ENCODE data around the gene AGAP1. TPM values are rescaled to one million over a fixed set of nuclear protein-coding genes. Genes with fewer than 3 reads are reported as not detected.
A peak's percentile ranks its signal among the peaks of the same experiment; 100 is the strongest.

Gene AGAP1
- total RNA-seq, 1 experiment from 2014 or later = 44.8 TPM

DNA sequence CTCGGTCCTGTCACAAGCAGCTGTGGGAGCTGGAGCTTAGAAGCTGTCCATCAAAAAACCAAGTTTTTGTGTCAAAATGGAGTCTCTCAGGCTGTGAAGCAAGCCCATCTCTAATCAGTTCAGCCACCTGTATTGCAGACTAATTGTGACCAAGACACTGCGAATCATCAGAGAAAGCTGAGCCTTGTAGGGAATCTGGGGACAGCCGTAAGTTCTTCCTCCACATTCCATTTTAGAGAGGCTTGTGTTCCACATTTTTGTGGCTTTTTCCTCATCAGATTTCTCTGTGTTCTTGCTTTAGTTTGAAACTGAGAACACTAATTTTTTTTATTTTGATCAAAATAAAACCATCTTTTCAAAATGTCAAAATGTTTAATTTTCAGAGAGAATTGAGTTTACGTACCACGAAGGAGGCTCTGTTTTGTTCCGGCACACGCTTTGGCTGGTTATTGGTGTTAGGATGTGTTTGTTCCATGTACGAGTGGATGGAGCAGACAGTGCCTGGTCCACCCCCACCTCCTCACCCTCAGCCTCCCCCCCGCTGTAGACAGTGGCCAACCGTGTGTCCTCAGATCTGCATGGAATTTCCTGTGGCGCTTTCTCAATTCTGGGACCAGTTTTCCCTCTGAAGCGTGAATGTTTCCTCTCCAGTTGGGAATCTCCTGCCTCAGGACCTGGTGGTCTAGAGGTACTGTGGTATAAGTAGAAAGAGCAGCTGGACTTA lies 140.8 kb downstream of the AGAP1 start:
- no peak for DNase-seq (ENCODE audit: low spot score)

DNA sequence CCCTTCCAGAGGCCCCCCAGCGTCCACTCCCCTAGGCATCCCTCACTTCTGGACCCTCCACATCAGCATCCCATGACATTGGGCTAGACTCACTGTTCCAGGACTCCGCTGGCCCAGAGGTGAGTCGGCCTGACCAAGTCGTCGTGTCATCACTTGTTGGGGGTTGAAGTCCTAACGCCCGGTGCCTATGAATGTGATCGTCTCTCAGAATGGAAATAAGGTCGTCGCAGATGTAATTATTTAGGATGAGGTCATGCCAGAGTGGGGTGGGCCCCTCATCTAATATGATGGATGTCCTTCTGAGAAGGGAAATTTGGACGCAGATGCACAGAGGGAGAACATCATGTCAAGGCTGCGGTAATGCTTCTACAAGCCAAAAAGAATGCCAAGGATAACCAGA lies 142.7 kb downstream of the AGAP1 start:
- no peak for DNase-seq (ENCODE audit: low spot score)

DNA sequence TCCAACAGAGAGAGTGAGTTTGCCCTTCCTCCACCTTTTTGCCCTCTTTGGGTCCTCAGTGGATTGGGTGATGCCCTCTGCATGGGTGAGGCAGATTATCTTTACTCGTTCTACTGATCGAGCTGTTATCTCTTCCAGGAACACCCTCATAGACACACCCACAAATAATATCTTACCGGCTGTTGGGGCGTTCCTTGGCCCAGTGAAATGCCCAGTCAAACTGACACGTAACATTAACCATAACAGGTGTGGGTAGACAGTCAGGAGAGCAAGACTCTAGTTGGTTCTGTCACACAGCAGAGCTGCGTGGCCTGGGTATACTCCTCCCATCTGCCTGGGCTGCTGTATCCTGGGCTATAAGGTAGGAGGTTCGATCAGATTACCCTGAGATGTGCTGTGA lies 144.1 kb downstream of the AGAP1 start:
- DNase-seq (ENCODE audit: low spot score) = no peak

DNA sequence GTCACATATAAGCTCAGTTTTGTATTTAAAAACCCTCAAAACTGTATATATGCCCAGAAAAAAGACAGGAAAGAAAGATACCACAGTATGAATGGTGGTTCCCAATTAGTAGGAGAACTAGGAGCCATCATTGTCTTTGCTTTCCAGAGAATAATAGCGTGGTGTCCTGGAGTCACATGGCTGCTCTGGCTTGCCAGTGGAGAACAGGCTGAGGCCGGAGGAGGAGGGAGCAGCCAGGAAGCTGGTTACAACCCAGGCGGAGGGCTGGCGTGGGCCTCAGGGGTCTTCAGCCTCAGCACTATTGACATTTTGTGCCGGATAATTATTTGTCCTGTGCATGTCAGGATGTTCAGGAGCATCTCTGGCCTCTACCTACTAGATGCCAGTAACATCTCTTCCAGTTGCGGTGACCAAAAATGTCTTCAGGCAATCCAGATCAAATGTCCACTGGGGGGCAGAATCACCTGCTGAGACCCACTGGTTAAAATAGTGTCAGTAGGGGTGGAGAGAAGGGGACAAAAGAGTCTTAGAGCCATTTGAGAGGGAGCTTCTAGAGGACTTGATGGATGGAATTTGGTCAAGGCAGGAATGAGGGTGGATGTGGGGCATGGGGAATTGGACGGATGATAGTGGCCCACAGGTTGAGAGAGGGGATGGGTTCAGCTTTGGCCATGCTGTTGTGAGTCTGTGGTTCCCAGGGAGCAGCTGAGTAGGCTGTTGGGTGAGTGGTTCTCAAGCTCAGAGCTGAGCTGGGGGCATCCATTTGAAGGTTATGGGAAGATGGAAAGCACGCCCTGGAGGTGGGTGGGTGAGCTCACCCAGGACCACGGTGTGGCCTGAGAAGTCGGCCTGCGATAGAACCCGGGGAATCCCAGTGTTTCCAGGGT lies 144.9 kb downstream of the AGAP1 start:
- peak; percentile 18 for DNase-seq (ENCODE audit: low spot score)

DNA sequence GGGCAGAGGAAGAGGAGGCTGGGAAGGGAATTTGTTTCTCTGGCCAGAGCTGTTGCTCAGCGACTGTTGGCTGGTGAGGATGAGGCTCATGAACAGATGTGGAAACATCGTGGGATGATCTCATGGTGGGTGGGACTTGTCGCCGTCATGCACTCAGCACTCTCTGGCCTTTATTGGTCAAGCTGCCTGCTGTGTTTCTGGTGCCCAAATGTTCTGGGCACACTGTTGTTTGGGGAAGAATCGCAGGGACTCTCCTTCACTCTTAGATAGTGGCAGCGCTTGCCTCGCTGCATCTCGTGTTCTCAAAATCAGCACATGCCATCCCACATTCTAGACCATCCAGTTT lies 145.6 kb downstream of the AGAP1 start:
- DNase-seq (ENCODE audit: low spot score) = no peak

DNA sequence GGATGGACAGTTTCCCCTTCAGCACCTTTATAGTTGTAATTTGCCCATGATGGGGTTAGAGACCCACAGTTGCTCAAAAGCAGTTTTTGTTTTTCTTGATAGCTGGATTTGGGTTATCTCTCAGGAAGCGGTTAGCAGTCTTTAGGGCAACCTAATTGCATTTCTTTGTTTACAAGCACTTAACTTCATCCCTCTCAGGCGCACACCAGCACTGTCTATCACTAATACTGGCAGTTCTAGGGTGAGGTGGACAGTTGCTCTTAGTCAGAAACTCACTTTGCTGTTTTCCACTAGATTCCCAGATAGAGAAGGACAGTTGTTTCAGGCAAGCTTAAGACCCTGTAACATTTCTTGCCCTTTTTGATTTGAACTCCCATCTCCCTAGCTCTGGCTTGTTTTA lies 146.0 kb downstream of the AGAP1 start:
- DNase-seq (ENCODE audit: low spot score) = no peak

DNA sequence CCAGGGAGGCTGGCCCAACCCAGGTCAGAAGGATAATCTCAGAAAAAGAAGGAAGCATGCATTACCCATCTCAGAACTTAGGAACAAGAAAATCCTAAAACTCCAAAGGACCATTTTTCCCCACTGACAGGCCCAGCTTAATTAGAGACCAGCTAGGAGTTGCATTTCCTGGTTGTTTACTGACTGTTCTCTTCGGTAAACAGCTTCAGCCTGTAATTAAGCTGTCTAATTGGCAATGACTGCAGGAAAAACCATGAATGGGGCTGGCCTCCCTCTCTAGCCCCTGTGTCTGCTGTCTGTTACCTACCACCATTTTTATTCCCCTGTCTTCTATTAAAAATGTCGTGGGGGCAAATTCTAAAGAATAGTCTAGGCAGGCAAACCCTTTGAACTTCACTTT lies 146.5 kb downstream of the AGAP1 start:
- no peak for DNase-seq (ENCODE audit: low spot score)

DNA sequence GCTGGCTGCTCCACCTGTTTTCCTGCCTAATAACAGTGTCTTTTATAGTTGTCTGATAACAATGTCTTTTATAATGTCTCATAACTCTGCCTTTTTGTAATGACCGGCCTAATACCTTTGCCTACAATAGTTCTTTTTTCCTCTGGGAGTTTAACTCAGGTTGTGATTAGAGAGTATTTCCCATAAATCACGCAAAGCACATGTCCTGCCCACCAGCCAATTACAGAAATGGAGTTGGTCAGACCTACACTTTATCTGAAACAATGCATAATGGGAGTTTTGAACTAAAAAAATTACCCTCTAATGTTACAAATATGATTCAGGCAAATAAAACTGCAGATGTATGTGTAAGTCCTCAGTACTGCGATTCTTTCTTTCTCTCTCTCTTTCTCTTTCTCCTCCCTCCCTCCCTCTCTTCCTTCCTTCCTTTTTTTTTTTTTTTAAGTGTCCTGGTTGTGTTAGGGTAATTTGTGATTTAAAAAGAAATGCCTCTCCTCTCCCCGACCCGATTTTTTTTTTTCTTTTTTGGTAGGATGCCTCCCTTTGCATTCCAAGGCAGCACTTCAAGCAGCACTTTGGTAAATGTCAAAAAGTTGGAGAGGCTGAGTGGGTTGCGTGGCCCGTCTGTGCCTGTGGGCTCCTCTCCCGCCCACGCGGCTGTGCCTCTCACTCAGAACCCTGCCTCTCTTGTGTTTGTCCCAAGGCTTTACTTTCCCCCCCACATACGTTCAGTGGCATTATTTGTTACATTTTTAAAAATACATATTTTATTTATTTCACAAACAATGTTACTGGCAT lies 147.3 kb downstream of the AGAP1 start:
- DNase-seq (ENCODE audit: low spot score) = no peak

DNA sequence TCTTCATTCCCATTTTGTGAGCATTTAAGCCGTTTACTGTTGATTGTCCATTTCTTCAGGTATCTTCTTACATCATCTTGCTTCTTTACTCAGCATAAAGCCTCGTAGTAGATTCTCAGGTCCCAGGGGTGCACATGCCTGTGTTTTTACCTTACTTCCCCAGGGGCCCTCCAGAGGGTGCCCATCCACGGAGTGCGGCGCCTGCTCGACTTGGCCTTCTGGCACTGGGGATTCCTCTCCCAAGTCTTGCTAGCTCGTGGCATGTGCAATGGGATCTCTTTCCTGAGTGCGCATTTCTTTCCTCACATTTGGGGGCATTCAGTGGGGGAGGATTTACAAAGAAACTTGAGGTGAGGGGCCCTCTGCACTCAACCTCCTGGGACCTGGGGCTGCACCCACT lies 148.1 kb downstream of the AGAP1 start:
- no peak for DNase-seq (ENCODE audit: low spot score)

DNA sequence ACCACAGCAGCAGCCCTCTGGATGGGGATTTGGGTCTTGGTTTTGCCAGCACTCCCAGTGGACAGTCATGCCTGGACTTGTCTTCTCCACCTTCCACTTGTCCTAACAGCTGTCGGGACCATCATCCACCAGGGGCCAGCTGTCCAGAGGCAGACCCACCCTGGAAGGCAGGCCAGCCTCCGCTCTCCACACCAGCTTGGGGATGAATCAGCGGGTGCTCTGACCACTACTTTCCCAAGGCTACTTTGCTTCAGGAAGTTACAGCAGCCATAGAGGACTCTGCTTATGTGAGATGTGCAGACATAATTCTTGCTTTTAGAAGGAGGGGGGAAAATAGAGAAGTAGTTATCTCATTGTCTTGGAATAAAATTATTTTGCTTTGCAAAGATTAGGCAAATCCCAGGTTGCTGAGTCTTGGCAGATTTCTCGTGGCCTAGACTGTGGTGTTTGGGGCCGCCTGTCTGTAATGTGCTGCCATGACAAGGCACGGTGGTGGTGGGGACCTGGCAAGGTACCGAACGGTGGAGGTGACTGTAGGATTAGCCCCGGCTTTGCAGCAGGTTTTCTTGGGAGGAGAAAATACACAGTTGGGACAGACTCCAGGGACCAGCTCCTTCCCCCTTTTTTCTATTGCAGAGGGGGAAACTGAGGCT lies 148.7 kb downstream of the AGAP1 start:
- DNase-seq (ENCODE audit: low spot score) = no peak

DNA sequence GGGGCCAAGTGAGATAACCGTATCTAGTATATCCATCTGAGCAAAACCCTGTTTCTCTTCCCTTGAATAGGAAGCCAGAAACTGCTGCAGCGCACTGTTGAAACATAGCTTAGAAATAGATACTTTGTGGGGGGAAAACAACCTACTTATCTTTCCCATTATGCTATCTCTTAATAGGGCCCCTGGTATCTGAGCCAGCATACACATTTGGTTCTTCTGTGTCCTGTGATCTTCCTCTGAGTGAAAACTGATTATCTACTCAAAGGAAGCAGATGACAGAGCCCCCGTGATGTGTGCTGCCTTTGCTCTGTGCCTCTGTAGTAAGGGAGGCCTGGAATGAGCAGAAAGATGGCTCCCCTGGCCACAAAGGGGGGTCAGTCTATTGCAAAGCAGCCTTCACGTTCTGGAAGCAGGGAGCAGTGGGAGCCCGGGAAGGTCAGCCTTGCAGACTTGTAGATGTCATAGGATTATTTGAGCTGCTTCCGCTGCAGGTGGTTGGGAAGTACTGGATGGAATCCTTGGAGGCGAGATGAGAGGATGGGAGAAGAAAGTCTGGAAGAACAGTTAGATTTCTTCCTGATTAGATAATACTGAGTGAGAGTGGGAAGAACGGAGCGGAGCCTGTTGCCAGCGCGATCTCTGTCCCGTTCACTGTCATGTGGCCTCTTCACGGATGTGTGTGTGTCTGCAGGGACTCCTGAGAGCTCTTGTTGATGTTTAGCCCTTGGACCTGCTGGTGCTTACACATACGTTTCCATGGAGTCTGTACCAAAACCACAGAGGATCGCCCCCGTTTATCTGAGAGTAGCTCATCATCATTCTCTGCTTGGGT lies 150.1 kb downstream of the AGAP1 start:
- DNase-seq (ENCODE audit: low spot score) = no peak

DNA sequence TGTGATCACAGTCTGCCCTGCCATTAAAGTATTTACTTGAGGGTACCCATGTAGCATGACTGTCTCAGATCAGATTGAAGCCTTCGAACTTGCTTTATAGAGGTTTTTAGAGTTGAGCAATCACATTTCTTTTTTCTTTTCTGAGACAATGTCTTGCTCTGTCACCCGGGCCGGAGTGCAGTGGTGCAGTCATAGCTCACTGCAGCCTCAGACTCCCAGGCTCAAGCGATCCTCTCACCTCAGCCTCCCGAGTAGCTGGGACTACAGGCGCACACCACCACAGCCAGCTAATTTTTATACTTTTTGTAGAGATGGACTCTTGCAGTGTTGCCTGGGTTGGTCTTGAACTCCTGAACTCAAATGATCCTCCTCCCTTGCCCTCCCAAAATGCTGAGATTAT lies 153.4 kb downstream of the AGAP1 start:
- DNase-seq (ENCODE audit: low spot score) = no peak

DNA sequence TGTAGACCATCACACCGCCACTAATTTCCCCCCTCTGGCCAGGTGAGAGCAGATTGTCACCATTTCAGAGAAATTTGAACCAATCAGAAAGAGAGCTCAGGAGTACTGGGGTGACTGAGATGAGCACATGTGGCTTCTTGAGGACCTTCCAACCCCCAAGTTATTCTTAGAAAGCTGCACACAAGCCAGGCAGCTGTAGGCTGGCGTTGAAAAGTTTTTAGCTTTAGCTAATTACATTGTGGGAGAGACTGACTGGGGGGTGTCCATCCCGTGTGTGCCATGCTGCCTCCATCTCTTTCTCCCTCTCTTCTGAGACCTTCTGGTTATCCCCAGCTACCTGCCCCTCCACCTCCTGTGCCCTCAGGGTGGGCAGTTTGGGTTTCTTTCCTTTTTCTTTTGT lies 154.0 kb downstream of the AGAP1 start:
- DNase-seq (ENCODE audit: low spot score) = no peak

DNA sequence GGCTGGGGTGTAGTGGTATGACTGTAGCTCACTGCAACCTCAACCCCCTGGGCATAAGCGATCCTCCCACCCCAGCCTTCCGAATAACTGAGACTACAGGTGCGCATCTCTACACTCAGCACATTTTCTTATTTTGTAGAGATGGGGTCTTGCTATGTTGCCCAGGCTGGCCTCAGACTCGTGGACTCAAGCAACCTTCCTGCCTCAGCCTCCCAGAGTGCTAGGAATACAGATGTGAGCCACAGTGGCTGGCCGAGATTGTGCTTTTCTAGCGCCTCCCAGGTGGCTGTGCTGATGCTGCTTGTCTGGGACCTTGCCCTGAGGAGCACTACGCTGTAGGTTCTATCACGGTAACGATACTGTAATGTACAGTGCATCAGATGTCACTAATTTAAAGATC lies 155.6 kb downstream of the AGAP1 start:
- no peak for DNase-seq (ENCODE audit: low spot score)

DNA sequence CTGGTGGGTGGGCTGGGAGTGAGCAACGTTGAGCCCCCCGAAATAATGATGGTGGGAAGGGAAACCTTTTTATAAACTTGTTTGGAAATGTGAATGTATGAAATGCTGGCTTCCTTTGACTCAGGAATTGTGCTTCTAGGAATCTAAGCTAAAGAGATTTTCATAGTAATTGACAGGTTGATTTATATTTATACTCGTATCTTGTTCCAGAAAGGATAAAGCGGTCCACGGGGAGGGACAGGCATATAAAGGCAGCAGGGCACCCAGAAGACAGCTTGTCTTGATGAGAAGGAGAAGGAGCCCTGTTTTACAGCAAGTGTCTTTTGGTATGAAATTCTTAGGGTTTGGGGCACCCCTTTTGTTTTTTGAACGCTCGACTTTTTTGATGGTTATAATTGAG lies 157.8 kb downstream of the AGAP1 start:
- no peak for DNase-seq (ENCODE audit: low spot score)

DNA sequence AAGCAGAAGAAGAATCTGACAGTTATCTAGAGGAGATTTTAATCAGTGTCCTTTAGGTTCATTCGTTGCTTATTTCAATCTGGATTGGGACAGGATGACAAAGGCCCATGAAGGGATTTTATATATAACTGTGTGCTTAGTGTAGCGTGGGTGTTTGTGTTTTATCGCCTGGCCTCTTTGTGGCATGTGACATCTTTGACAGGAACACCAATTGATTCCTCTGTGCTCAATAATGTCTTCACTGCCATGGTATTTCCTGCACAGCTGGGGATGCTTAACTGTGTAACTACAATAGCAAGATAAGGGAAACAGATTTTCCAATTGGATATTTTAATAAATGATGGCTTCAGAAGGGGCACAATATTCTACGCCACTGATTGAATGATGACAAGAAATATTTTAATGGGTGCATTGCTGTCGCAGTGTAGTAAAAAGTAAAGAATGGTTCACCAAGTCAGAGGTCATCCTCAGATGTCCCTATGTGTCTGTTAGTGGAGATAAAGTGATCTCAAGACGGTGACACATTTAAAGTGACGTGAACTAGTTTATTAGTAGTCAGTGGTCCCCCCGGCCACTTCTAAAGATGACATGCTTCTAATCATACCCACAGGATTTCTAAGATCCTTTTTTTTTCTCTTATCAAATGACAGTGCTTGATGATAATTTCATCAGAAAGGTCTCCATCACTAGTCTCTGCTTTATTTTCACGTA lies 160.4 kb downstream of the AGAP1 start:
- no peak for DNase-seq (ENCODE audit: low spot score)

DNA sequence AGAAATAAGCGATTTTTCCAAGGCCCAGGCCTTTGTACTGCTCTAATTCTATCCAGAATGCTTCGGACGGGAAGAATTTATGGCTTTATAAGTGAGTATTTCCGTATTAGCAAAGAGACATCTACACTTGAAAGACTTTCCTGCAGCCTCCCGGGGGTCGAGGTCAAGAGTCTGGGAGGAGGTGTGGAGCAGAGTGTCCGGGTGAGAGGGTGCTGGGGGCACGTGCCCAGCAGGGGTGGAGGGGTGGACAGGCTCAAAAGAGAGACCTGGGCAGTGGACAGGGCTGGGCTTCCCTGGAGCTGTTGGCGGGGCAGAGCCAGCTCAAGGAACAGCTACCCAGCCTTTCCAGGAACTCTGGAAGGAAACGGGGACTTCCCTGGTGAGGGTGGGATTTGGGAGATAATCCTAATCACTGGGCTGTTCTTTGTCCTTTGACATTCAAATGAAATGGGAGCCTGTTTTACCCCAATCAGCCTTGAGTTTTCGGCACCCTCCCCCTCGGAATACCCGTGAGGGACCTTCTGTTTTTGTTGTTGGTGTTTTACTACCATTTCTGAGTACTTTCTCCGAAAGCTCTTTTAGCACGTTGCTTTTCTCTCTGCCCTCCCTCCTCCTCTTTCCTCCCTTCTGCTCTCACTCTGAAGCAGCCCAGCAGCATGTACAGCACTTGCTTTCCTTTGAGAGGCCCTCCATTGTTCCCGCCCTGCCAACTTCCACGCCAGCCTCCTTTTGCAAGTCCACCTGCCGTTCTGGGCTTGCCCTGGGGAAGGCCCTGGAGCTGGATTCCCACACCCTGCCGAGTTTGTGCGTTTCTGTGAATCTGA lies 164.7 kb downstream of the AGAP1 start:
- no peak for DNase-seq (ENCODE audit: low spot score)

DNA sequence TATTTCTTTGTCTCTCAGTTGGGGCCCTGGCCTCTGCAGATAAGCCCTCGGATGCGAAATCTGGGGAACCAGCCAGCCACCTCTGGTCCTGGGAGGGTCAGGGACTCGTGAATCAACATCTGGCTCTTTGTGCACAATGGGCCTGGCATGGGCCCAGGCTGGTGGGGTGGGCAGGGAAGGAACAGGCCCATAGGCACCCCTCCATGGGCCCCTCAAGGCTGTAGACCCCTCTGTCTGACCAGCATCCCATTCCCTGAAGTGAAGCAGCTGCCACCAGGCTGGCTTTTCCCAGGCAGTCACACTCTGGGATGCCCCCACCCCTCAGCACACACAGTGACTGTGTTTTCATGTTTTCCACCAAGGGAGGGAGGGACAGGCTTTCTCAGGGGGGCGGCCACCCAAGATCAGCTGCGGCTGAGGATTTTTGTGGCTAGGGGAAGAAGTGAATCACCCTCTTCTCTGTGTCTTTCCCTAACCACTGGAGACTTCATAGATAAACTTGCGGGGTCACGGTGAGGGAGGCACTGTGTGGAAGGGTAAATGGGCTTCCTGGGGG lies 166.0 kb downstream of the AGAP1 start:
- no peak for DNase-seq (ENCODE audit: low spot score)

DNA sequence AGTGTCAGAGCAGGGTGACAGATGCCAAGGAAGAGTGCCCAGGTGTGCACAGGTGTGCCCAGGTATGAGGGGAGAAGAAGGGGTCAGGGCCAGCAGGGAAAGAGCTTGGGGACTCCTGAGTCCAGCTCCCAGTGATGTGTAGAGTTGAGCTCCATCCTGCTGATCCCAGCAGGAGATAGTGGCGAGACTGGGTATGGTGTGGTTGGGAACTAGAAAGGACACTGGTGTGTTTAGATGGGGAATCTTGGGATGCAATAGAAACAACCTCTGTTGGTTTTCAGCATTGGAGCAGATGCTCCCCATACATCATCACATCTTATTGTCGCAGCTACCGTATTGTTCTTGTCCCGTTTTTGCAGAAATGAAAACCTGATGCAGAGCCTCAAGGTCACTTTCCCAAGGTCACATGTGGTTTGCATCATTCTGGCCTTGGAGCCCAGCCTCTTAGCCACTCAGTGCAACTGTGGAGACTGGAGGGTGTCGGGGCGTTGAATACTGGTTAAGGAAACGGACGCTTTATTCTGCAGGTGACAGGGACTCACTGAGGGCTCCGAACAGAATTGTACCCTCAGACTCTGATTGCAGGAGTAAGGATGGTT lies 166.7 kb downstream of the AGAP1 start:
- DNase-seq (ENCODE audit: low spot score) = no peak

Measured in HT-29 (cell line).